HG02610 (cell line): Measurements from ENCODE around the gene AKR1D1.
A peak's percentile ranks its signal among the peaks of the same experiment; 100 is the strongest.
"Not testable (repeated sequence)": the region's sequence is repeated elsewhere in the genome, so short reads cannot be mapped to it uniquely, and the experiment has no call there.

ENCODE experiments used
- ATAC-seq: cut with Tn5 transposase; IDR thresholded peaks from one replicate; pipeline ENCODE4 v1.9.1; 2021; ENCODE audit warnings: mild to moderate bottlenecking, moderate library complexity; ENCODE audit not compliant: unreplicated experiment

The AKR1D1 gene, protein sequence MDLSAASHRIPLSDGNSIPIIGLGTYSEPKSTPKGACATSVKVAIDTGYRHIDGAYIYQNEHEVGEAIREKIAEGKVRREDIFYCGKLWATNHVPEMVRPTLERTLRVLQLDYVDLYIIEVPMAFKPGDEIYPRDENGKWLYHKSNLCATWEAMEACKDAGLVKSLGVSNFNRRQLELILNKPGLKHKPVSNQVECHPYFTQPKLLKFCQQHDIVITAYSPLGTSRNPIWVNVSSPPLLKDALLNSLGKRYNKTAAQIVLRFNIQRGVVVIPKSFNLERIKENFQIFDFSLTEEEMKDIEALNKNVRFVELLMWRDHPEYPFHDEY

DNA sequence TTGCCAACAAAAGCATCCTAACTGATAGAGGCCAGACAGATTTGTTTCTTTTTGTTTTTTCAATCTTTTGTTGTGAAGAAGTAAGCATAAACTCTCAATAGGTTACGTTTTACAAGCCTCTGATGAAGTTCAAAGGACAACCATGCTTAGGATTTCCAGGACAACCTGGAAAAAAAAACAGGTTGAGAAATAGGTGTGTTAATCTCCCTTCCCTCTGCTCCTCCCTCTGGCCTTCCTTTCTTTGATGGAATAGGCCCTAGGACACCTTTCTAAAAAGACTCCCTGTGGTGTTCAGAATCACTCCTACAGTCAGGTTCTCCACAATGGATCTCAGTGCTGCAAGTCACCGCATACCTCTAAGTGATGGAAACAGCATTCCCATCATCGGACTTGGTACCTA is at the start of gene AKR1D1:
TSS of gene AKR1D1 (plus strand) at position 264 of the 400 bp plus-strand sequence. CDS start at position 324, 60 bp downstream.
- ATAC-seq = no peak

DNA sequence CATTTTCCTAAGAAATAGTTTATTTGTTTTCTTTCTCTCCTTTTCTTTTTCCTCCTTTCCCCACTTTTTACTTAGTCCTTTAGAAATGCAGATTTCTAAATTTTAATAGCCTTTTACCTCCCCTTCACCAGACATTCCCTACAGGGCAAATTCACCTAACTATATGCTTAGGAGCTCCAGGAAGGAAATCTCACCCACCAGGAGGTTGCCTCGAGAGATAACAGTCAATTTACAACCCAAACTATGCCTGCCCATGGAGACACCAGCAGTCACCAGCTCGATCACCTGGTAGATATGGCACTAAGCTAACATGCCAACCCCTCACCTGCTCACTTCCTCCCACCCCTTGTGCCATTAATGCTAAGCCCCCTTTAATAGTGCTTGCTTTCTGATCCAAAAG is 49.2 kb upstream of the AKR1D1 start:
- ATAC-seq = no peak

DNA sequence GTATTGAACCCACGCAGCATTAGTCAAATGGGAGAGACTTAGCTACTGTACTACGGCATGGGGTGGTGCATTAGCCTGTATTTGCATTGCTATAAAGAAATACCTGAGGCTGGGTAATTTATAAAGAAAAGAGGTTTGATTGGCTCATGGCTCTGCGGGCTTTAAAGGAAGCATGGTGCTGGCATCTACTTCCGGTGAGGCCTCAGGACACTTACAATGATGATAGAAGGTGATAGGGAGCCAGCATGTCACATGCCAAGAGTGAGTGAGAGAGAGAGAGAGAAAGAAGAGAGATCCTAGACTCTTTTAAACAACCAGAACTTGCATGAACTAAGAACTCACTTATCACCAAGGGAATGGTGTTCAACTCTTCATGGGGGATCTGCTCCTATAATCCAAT is 47.1 kb upstream of the AKR1D1 start:
- ATAC-seq = no peak

DNA sequence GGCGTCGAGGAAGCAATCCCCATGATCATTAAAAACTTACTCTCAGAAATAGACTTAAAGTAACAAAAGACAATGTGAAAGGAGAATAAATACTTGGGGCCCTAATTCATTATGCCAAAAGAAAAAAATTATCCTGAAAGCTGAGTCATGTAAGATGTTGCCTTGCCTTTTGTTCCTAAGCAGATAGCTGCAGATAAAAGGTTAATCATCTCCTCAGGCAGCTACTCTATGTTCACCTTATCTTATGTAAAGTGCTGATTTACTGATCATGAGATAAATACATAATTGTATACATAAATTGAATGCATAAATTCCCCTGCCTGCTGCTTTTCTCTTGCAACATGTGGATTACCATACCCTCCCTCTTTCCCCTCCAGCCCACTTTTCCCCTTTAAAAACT is 46.3 kb upstream of the AKR1D1 start:
- ATAC-seq = no peak

DNA sequence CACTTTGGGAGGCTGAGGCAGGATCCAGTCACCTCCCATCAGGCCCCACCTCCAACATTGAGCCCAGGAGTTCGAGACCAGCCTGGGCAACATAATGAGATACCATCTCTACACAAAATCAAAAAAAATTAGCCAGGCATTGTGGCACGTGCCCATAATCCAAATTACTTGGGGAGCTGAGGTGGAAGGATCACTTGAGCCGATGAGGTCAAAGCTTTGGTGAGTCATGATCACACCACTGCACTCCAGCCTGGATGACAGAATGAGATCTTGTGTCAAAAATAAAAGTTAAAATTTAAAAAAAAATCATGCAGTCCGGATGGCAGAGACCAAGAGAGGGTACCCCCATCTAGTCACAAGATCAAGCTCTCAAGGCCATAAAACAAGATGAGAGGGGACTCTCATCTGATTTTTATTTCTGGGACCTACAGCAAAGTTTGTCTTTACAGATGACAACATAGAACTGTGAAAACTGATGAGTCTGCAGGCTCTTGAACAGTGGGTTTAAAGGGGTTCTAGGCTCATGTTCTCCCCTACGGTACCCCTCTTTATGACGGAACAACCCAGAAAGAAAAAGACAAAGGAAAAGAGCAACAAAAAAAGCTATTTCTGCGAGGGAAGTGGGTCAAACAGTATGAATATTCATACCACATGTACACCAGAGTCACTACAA is 45.4 kb upstream of the AKR1D1 start:
- ATAC-seq = no peak

DNA sequence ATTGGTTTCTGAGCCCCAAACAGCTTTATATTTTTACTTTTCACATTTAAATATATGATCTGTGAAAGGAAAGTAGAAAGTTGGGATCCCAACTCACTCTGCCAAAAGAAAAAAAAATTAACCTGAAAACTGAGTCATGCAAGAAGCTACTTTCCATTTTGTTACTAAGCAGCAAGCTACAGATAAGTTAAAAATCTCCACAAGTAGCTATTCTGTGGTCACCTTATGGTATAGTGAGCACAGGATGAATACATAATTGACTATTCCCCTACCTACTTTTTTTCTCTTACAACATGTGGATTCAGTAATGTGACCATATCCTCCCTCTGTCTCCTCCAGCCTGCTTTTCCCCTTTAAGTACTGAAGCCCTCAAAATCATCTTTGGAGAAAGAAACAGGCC is 44.1 kb upstream of the AKR1D1 start:
- ATAC-seq = peak; percentile 79

DNA sequence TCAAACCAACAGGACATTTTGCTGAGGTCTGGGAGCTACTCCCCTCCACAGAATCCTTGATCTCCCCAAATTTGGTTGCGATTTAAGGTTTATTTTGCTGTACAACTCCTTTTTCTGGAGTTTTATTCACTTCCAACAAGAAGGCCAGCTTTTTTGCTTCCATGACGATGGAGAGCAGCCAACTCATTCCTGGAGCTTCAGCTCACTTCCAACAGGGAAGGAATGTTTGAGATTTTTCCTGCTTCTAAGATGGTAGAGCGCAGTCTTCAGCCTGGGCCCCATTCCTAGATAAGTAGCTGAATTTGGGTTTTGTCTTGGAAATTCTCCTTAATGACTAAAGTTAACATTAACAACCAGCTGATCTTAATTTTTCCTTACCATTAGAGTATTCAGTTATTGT is 43.5 kb upstream of the AKR1D1 start:
- no peak for ATAC-seq

DNA sequence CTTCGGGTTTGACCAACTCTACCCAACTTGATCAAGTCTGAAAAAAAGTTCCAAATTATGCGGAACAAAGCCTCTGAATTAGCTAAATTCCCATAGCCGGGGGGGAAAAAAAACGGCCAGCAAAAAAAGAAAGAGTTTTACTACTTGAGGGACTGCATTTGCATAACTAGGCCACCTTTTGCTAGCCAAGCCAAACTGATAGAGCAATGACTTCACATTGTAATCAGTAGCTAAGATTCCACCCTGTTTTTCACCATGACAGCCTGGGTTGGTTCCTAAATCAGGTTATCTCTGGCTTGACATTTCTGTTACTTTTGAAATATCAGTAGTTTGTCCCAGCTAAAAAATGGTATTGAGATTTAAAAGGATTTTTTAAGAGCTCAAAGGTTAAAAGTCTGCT is 43.0 kb upstream of the AKR1D1 start:
- no peak for ATAC-seq

DNA sequence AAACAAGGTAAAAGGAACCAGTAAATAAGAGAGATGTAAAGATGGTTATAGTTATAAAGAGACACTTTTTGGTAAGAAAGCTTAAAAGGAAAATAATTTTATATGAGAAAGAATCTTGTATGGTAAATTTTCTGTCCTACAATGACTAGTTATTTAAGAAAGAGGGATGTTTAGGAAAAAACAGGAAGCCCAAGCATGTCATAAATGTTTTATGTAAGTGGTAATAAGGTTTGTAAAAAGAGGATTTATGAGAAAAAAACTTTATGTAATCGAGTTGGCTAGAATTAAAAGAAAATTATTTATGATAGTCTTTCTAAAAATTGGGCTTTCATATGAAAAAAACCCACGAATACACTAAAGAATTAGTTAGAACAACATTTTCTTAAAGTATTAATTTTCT is 40.1 kb upstream of the AKR1D1 start:
- ATAC-seq = no peak

DNA sequence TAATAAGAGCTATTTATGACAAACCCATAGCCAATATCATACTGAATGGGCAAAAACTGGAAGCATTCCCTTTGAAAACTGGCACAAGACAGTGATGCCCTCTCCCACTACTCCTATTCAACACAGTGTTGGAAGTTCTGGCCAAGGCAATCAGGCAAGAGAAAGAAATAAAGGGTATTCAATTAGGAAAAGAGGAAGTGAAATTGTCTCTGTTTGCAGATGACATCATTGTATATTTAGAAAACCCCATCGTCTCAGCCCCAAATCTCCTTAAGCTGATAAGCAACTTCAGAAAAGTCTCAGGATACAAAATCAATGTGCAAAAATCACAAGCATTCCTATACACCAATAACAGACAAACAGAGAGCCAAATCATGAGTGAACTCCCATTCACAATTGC is 36.2 kb upstream of the AKR1D1 start:
- ATAC-seq = not testable (repeated sequence)

DNA sequence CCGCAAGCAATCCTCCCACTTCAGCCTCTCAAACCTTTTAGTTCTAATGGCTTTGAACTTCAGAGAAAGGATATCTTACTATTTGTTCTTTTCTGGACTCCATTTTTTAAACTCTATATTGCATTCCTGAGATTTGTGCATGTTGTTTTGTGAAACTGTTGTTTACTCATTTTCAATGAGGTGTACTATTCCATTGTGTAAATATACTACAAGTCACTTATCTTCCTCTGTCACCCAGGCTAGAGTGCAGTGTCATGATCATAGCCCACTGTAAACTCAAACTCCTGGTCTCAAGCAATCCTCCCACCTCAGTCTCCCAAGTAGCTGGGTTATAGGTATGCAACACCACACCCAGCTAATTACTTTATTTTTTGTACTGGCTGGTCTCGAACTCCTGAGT is 31.4 kb upstream of the AKR1D1 start:
- no peak for ATAC-seq

DNA sequence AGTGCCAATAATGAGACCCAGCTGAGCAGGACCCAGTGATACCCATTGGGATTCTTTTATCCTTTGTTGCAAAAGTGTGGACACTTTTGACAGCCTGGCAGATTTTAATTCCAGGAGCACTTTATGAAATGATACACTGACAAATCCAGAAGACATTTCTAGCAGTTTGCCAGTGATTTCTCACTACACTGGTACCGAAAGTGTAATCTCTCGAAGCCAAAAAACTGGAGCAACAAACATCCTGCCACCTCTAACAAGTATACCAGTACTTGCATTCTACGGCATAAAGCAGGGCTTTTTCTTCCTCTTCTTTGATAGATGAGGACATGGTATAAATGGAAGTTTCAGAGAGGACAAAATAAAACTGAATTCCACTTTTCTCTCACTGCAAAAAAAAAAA is 28.4 kb upstream of the AKR1D1 start:
- no peak for ATAC-seq

DNA sequence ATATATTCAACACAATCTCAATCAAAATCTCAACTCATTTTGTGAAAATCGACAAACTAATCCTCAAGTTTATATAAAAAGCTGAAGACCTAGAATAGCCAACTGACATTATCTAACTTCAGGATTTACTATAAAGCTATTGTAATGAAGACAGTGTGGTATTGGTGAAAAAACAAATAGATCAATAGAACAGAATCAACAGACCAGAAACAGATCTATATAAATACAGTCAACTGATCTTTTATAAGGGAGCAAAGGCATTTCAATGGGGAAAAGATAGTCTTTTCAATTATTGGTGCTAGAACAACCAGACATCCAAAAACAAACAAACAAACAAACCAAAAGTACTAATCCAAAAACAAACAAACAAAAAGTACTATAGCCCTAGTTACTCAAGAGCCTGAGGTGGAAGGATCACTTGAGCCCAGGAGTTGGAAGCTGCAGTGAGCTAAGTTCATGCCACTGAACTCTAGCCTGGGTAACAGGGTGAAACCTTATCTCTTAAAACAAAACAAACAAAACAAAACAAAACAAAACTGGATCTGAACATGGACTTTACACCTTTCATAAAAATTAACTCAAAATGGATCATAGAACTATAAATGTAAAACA is 26.6 kb upstream of the AKR1D1 start:
- no peak for ATAC-seq

DNA sequence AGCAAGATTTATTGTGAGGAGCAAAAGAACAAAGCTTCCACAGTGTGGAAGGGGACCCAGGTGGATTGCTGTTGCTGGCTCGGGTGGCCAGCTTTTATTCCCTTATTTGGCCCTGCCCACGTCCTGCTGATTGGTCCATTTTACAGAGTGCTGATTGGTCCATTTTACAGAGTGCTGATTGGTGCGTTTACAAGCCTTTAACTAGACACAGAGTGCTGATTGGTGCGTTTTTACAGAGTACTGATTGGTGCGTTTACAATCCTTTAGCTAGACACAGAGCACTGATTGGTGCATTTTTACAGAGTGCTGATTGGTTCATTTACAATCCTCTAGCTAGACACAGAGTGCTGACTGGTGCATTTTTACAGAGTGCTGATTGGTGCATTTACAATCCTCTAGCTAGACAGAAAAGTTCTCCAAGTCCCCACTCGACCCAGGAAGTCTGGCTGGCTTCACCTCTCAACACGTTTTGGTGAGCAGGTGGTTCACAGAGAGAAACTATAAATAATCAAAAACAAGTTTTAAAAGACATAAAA is 24.5 kb upstream of the AKR1D1 start:
- ATAC-seq = not testable (repeated sequence)

DNA sequence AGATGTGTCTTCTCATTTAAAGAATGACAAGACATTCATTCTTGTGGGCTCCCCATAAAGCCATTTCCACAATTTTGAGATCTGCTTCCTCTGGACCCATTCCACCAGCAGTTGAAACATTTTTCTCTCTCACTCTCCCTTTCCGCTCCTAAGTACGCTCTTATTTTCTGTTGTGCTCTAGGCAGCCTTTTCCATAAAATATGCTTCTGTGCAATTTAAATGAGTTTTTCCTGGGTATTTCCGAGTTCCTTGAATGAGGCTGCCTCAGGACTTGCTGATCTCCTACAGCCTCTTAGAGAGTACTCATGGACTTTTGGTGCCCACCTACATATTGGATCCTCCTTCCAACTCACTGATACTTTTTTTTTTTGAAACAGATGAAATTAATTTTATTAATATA is 23.6 kb upstream of the AKR1D1 start:
- ATAC-seq = no peak

DNA sequence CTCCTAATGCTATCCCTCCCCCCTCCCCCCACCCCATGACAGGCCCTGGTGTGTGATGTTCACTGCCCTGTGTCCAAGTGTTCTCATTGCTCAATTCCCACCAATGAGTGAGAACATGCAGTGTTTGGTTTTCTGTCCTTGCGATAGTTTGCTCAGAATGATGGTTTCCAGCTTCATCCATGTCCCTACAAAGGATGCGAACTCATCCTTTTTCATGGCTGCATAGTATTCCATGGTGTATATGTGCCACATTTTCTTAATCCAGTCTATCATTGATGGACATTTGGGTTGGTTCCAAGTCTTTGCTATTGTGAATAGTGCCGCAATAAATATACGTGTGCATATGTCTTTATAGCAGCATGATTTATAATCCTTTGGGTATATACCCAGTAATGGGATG is 20.6 kb upstream of the AKR1D1 start:
- not testable (repeated sequence) for ATAC-seq

DNA sequence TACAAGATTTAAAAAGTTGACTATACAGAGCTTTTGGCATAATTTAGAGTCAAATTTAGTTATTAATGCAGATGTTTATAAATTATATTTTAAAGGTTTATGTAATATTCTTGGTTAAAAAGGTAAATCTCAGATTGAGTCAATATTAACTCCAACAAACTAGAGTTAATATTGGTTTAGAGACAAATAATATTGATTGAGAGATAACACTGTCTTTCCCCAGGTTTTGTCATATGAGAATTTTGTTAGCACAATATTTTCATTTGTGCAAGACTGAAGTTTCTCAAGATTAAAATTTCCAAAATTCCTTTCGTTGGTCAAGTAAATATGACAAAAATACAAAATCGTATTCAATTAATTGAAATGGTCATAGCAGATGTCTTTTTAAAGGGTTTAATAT is 12.9 kb upstream of the AKR1D1 start:
- no peak for ATAC-seq

DNA sequence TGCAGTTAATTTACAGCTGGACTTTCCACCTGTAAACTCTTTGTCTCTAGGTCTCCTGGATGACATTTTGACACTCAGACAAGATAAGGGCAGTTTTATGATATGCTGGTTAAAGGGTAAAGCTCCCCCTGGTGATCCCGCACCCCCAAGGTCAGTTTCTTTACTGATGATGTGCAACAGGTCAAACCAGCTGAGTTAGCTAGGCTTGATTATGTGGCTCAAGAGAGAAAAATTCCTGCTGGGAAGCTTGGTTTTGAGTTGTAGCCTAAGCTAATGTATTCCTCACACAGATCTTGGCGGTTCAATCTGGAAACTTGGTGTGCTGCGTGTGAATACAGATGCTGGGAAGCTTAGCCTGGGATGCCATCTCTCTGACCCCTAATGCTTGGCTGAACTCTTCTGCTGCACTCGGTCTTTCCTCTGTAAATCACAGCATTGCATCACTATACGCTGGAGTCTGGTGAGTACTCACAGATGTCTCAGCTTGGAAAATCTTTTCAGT is 11.4 kb upstream of the AKR1D1 start:
- ATAC-seq = no peak

DNA sequence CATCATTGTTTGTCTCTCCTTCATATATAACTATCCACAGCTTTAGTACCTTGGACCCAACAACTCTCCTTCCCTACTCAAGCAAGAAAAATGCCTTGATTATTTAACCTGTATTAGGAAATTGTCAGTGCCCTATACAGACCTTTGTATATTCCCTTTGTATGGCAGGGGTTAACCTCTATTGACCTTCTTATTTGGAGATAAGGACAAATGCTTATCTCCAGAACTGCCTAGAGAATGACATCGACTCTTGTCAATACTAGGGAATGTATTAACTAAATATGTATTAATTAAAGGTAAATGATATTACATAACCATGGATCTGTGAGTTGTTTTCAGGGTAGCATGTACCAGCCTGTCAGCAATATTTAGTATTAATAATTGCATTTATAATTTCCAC is 10.4 kb upstream of the AKR1D1 start:
- ATAC-seq = no peak

DNA sequence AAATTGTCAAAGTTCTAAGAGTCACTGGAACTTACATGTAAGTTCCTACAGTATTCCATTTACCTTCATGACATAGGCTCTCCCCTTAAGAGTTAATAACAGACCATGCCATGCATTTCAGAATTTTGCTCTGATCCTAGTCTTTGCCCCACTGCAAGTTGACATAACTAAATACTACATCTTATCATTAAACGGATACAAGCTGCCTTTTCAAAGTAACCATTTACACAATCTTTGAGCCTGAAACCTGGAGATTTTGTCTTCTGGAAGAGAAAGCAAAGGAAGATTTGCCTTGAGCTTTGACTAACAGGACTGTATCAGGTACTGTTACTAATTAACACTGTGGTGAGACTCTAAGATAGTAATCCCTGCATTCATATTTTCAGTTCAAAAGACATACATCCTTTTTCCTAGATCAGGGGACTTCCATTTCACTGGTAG is 9.3 kb upstream of the AKR1D1 start:
- peak; percentile 55 for ATAC-seq

DNA sequence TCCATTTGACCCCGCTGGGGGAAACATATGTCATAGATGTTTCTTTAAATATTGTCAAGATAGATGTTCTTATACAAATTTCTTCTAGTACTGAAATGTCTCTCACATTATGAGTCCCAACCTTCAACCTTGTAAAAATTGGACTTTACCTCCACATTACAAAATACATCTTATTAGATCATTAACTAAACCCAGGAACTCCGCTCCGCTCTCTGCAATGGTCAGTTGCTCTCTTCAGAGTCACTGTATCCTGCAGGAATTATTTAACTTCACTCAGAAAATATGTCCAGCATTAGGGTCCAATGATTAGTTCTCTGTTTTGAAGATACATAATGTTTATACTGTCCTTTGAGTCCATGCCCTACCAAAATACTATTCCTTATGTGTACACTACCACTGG is 8.5 kb upstream of the AKR1D1 start:
- ATAC-seq = no peak

DNA sequence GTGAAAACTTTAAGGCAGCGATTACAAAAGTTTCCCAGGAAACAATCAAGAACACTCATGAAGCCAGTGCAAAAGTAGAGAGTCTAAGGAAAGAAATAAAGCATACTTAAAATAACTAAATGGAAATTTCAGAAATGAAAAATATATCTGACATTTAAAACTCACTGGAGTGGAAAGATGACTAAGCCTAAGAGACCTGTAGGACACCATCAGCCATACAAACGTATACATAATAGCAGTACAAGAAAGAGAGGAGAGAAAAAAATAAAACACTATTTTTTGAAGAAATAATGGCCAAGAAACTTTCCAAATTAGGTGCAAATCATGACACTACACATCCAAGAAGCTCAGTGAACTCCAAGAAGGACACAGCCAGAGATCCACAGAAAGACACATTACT is 5.4 kb upstream of the AKR1D1 start:
- no peak for ATAC-seq
